Lower leg skin (tissue), 4 donors: ENCODE results near the gene RIC8B. TPM values are rescaled to one million over a fixed set of nuclear protein-coding genes. Genes with fewer than 3 reads are reported as not detected.

ENCODE experiments used
- DNase-seq, 2 donors: peaks; one replicate each; pipeline ENCODE4 v3.0.0-alpha.2; 2019; ENCODE audit warnings: low spot score in 2 of 2
- H3K4me3 ChIP-seq: fragments of 200-600 bp; sonication (generic); 2 replicates; pipeline ENCODE4 v1.5.1; 2017; ENCODE audit warnings: mild to moderate bottlenecking, low read depth; ENCODE audit not compliant: poor library complexity, severe bottlenecking
- CTCF ChIP-seq, 3 donors: fragments of 450-650 bp; IDR thresholded peaks; one replicate each; pipeline ENCODE4 v1.5.1; 2016; ENCODE audit warnings: antibody characterized with exemption in 3 of 3, mild to moderate bottlenecking in 3 of 3, moderate library complexity in 2 of 3
- POLR2A ChIP-seq, 2 donors: fragments of 450-650 bp; IDR thresholded peaks; one replicate each; pipeline ENCODE4 v1.6.1; 2016 to 2017; ENCODE audit warnings: antibody characterized with exemption in 2 of 2, mild to moderate bottlenecking in 1 of 2, moderate library complexity in 1 of 2
- WGBS, 2 donors: methylation state at CpG; one replicate each; pipeline ENCODE4 v1.1.5; 2018; 5-methylcytosine and 5-hydroxymethylcytosine counted together
- intact Hi-C: fragments of 100-400 bp; cut with DNase I; formaldehyde crosslinking; loops from one replicate; pipeline ENCODE4 v1.15.0; 2023; ENCODE audit warnings: low total_unique reads
- total RNA-seq, 4 donors: library from RNA; depleted of rRNA; stranded (reverse); fragments of >200 nt; gene quantifications; one replicate each; pipeline ENCODE4 v1.1.0, GENCODE V29; 2016

The RIC8B gene
- total RNA-seq, 4 donors from 2014 or later, result 7.0 to 9.1 (median 8.3) TPM

- intact Hi-C loops, result no loop called here
- no peak for DNase-seq
- H3K4me3 ChIP-seq, result no peak overlapping the region
- 88 to 90% methylated on average over 5 of the region's 5 CpGs for WGBS, 2 donors
- TF ChIP-seq CTCF (IDR thresholded peaks at IDR 0.05) (no peak), POLR2A (IDR thresholded peaks at IDR 0.05) (no peak)
Measured at GRCh38 chr12:106866426-106867080, 92.1 kb downstream of the RIC8B start.

- intact Hi-C loops, result no loop called here
- no peak for DNase-seq
- TF ChIP-seq POLR2A (IDR thresholded peaks at IDR 0.05) (no peak), CTCF (IDR thresholded peaks at IDR 0.05) (no peak)
- WGBS, 2 donors, result 82 to 89% methylated on average over 3 of the region's 3 CpGs
- H3K4me3 ChIP-seq, result no peak overlapping the region
Measured at GRCh38 chr12:106867651-106868050, 93.2 kb downstream of the RIC8B start.

- WGBS, 2 donors, result 96 to 97% methylated on average over 10 of the region's 10 CpGs
- TF ChIP-seq POLR2A (IDR thresholded peaks at IDR 0.05) (no peak), CTCF (IDR thresholded peaks at IDR 0.05) (no peak)
- intact Hi-C loops, result no loop called here
- H3K4me3 ChIP-seq, result no peak overlapping the region
- no peak for DNase-seq
Measured at GRCh38 chr12:106868982-106869700, 94.7 kb downstream of the RIC8B start.

GRCh38 chr12:106870116-106870515 lies 95.6 kb downstream of the RIC8B start:
- intact Hi-C loops, result no loop called here
- no peak overlapping the region for H3K4me3 ChIP-seq
- no peak for TF ChIP-seq POLR2A (IDR thresholded peaks at IDR 0.05)
- TF ChIP-seq CTCF (IDR thresholded peaks at IDR 0.05), result no peak
- no peak for DNase-seq

- H3K4me3 ChIP-seq, result no peak overlapping the region
- DNase-seq, result no peak
- 88 to 94% methylated on average over 1 of the region's 1 CpG for WGBS, 2 donors
- TF ChIP-seq CTCF (IDR thresholded peaks at IDR 0.05) (no peak), POLR2A (IDR thresholded peaks at IDR 0.05) (no peak)
- intact Hi-C loops, result no loop called here
Measured at GRCh38 chr12:106871477-106871876, 97.0 kb downstream of the RIC8B start.
